ENCODE data around the gene GZMA. TPM values are rescaled to one million over a fixed set of nuclear protein-coding genes. Genes with fewer than 3 reads are reported as not detected.

Gene GZMA
- total and polyA plus RNA-seq, 2 donors (not counting 1 experiment from before 2014, with no cell fraction given) = 1.0 TPM; not detected in 1

Other genes starting within 250 kb of the GZMA start
- not detected in 2 replicates for gene ESM1, start 117.1 kb upstream of the GZMA start, total RNA-seq
- not detected in 2 replicates for gene ESM1, start 117.1 kb upstream of the GZMA start, polyA plus RNA-seq
- gene GZMK, start 78.4 kb upstream of the GZMA start, total RNA-seq = not detected in 2 replicates
- gene GZMK, start 78.4 kb upstream of the GZMA start, polyA plus RNA-seq = 0.16 and 0.21 TPM in 2 replicates
- gene GPX8, start 57.5 kb downstream of the GZMA start, total RNA-seq = not detected in 2 replicates
- not detected in 2 replicates for gene GPX8, start 57.5 kb downstream of the GZMA start, polyA plus RNA-seq
- not detected in 2 replicates for gene CDC20B, start 70.5 kb downstream of the GZMA start, total RNA-seq
- 0.09 TPM in 1 of 2 replicates, not detected in the other for gene CDC20B, start 70.5 kb downstream of the GZMA start, polyA plus RNA-seq
- not detected in 2 replicates for gene MCIDAS, start 124.7 kb downstream of the GZMA start, total RNA-seq
- not detected in 2 replicates for gene MCIDAS, start 124.7 kb downstream of the GZMA start, polyA plus RNA-seq
- not detected in 2 replicates for gene CCNO, start 131.0 kb downstream of the GZMA start, total RNA-seq
- gene CCNO, start 131.0 kb downstream of the GZMA start, polyA plus RNA-seq = not detected in 2 replicates
- gene DHX29, start 205.0 kb downstream of the GZMA start, total RNA-seq = 17.9 and 18.1 TPM in 2 replicates
- 3.9 TPM in 2 replicates for gene DHX29, start 205.0 kb downstream of the GZMA start, polyA plus RNA-seq
- 91.7 and 94.0 TPM in 2 replicates for gene MTREX, start 205.3 kb downstream of the GZMA start, total RNA-seq
- gene MTREX, start 205.3 kb downstream of the GZMA start, polyA plus RNA-seq = 7.9 and 14.5 TPM in 2 replicates